Neuron (in vitro differentiated cells): ENCODE results near the gene SPTLC2.

Experiments used
- H2AFZ ChIP-seq: one replicate; pipeline ENCODE4 v1.6.1; 2013; ENCODE audit warnings: low read depth, mild to moderate bottlenecking, inconsistent platforms, low read length, moderate library complexity
- H3K27me3 ChIP-seq: one replicate; pipeline ENCODE4 v1.6.1; 2013; ENCODE audit warnings: low read length; ENCODE audit not compliant: insufficient read depth
- H3K36me3 ChIP-seq: one replicate; pipeline ENCODE4 v1.6.1; 2013; ENCODE audit warnings: low read length; ENCODE audit not compliant: insufficient read depth
- H3K4me1 ChIP-seq: one replicate; pipeline ENCODE4 v1.6.1; 2013; ENCODE audit warnings: low read length; ENCODE audit not compliant: insufficient read depth
- H3K4me3 ChIP-seq: 2 replicates; pipeline ENCODE4 v1.5.1; 2013; ENCODE audit warnings: mild to moderate bottlenecking, low read length, moderate library complexity
- H3K9me3 ChIP-seq: one replicate; pipeline ENCODE4 v1.6.1; 2013; ENCODE audit warnings: low read length

Gene SPTLC2

DNA sequence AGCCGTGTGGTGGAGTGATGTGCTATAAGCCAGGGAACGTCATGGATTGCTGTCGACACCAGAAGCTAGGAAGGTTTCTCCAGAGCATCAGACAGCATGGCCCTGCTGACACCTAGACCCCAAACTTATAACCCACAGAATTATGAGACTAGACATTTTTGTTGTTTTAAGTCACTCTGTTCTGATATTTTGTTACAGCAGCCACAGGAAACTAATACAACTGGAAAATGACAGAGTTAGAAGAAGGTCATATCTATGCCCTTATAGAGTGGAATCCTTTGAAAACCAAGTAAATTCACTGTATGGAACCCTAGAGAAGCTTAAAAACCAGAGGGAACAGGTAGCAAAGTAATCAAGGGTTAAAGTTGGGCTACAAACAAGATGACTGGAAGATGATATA is 42.5 kb downstream of the SPTLC2 start:
- Histone ChIP-seq H3K36me3 (peaks cover 20% of the 10 kb centered on the region), H2AFZ (no peak overlapping the region), H3K27me3 (no peaks in the 10 kb centered on the region)

DNA sequence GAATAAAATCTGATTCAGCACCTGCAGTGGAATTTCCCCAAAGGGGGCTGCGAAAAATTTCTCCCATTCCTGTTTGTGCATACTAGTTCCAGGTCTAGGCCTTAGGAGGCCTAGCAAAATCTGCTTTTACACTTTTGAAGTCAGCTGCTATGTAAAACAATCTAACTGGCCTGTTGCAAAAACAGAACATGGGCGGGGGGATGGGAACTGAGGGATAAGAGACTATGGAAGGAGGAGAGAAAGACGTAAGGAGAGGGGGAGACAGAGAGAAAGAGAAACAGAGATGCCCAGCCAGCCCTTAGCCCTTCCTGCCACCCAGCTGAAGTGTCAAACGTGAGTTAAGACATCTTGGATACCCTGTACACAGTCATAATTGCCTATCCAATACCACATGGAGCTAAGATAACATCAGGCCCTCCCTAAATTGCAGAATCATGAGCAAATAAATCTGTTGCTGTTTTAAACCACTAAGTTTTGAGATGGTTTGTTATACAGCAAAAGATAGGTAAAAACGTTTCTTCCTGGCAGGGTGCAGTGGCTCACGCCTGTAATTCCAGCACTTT is 45.6 kb downstream of the SPTLC2 start:
- H3K36me3 ChIP-seq: peaks cover 9% of the 10 kb centered on the region
- H3K9me3 ChIP-seq: peaks cover 2% of the 10 kb centered on the region
- H3K27me3 ChIP-seq: no peaks in the 10 kb centered on the region
- no peak overlapping the region for H2AFZ ChIP-seq
- no peaks in the 10 kb centered on the region for H3K4me1 ChIP-seq
- H3K4me3 ChIP-seq: no peak overlapping the region

More for the DNA sequence above, 42.5 kb downstream of the SPTLC2 start:
- H3K4me3 ChIP-seq: no peak overlapping the region
- H3K9me3 ChIP-seq: peaks cover 2% of the 10 kb centered on the region
- no peaks in the 10 kb centered on the region for H3K4me1 ChIP-seq

DNA sequence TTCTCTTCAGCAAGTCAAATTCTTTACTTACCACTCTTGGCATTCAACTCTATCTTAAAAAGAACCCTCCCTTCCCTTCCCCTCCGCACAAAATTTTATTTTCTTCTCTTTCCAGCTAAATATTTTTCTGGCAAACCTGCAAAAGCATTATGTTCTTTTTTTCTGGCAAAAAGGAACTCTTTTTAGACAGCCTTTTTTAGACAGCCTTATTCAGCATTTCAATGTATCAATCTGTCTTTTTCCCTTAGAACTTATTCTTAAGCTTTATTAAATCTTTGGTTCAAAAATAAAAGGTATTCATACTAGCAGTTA is 50.5 kb downstream of the SPTLC2 start:
- H3K36me3 ChIP-seq: peaks cover 7% of the 10 kb centered on the region

DNA sequence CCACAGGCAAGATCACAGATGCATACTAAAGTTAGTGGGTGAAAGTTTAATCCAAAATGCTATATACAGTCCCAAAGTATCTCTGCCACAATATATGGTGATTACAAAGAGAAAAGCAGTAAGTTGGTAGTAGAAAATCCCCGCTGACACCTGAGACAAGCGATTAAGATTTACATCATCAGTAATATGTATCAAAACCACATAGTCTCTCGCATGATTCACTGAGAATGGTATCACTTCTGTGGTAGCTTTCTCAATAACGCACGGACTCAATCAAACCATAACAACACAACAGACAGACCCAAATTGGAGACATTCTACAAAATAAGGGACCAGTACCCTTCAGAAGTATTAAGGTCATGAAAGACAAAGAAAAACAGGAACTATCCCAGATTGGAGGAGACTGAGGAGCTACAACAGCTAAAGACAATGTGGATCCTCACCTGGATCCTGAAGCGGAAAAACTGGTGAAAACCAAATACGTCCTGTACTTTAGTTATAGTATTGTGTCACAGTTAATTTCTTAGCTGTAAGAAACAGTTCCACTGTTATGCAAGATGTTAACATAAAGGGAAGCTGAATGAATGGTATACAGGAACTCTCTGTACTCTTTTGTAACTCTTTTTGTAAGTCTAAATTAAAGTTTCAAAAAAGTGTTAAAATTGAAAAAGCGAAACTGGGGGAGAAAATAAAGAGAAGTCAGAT is 51.0 kb downstream of the SPTLC2 start:
- Histone ChIP-seq H3K9me3 (no peaks in the 10 kb centered on the region), H3K4me3 (no peak overlapping the region), H3K4me1 (no peaks in the 10 kb centered on the region), H2AFZ (no peak overlapping the region), H3K27me3 (no peaks in the 10 kb centered on the region), H3K36me3 (peaks cover 9% of the 10 kb centered on the region)

More for the DNA sequence above, 50.5 kb downstream of the SPTLC2 start:
- Histone ChIP-seq H3K4me3 (no peak overlapping the region), H2AFZ (no peak overlapping the region), H3K9me3 (no peaks in the 10 kb centered on the region), H3K27me3 (no peaks in the 10 kb centered on the region), H3K4me1 (no peaks in the 10 kb centered on the region)

DNA sequence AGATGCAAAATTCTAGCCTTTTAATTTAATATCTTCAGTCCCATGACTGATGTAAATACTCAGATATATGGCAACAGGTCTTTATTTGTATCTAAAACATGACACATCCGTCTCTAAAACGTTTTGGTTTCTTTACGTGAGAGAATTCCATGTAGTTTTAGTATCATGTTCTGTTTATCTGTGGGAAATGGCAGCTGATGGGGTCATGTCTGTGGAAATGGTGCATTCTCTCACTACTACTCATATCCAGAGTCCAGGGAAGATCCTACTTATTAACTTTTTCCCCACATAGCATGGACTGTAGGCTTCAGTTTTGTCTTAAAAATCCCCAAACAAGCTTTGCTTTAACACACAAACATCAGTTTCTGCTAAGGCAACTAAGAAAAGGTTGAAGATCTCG is 53.8 kb downstream of the SPTLC2 start:
- peaks cover 5% of the 10 kb centered on the region for H3K36me3 ChIP-seq
- H3K4me1 ChIP-seq: no peaks in the 10 kb centered on the region
- H3K4me3 ChIP-seq: no peak overlapping the region
- no peak overlapping the region for H2AFZ ChIP-seq
- no peaks in the 10 kb centered on the region for H3K27me3 ChIP-seq
- no peaks in the 10 kb centered on the region for H3K9me3 ChIP-seq

DNA sequence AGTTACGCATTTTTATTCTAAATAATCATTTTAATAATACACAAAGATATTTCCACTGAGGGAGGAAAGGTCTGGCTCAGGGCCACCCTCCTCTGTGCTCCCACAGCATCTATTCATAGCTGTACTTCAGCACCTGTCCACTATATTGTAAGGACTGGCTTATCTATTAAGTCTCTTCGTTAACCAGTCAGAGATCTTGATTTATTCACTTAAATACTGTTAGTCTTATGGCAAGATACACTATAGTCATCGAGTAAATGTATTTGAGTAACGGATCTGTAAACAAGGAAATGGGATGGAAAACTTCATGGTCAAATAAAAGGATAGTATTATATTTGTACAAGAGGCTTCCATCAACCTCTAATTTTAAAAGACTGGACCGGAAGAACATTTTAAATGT is 54.6 kb downstream of the SPTLC2 start:
- no peaks in the 10 kb centered on the region for H3K4me1 ChIP-seq
- no peaks in the 10 kb centered on the region for H3K9me3 ChIP-seq
- no peak overlapping the region for H3K4me3 ChIP-seq
- no peak overlapping the region for H2AFZ ChIP-seq
- no peaks in the 10 kb centered on the region for H3K27me3 ChIP-seq
- peaks cover 8% of the 10 kb centered on the region for H3K36me3 ChIP-seq

DNA sequence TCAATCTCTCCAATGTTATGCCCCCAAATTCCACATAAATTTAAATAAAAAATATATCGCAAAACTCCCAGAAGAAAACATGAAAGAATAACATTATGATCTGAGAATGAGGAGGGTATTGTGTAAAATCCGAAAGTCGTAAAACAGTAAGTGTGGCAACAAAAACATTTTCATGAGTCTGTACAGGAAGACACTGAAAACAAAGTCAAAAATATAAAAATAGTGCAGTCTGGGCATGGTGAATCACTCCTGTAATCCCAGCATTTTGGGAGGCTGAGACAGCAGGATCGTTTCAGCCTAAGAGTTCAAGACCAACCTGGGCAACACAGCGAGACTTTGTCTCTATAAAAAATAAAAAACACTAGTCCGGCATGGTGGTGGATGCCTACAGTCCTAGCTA is 57.1 kb downstream of the SPTLC2 start:
- Histone ChIP-seq H2AFZ (no peak overlapping the region), H3K27me3 (no peaks in the 10 kb centered on the region), H3K36me3 (peaks cover 16% of the 10 kb centered on the region), H3K9me3 (no peaks in the 10 kb centered on the region), H3K4me3 (no peak overlapping the region), H3K4me1 (no peaks in the 10 kb centered on the region)

DNA sequence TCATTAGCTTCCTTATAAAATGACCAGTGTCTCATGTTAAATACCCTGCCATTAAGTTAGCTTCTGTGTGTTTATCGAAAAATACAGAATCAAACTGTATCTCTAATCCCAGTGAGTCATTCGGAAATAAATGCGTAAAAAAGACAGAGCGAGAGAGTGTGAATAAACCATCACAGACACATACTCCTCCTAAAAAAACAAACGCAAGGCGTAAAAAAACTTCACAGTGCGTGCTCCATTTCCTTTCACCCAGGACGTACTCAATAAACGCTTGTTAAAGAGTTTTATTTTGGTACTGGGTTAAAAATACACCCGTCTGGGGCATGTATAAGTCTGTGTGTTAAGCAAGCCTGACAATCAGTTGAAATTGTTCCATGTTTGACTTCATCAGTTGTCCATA is 59.0 kb downstream of the SPTLC2 start:
- no peaks in the 10 kb centered on the region for H3K9me3 ChIP-seq
- H3K4me3 ChIP-seq: no peak overlapping the region
- peaks cover 16% of the 10 kb centered on the region for H3K36me3 ChIP-seq
- H2AFZ ChIP-seq: no peak overlapping the region
- no peaks in the 10 kb centered on the region for H3K4me1 ChIP-seq
- no peaks in the 10 kb centered on the region for H3K27me3 ChIP-seq

DNA sequence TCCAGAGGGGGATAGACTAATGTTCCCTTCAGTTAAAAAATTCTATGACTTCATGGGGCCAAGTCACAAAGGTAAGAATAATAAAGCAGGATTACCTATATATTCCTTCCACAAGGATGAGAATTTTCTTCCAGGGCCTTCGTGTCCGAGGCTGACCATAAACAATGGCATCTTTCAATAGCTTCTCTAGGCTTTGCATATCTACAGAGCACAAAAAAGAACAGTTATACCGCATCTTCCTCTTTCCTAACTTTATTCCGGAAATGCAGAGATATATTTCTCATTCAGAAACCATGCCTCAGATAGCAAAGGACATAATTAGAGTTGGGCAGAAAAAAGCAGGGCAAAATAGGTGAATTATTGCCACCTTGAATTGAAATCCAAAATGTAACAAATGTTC is 59.5 kb downstream of the SPTLC2 start:
- Histone ChIP-seq H3K4me3 (no peak overlapping the region), H3K27me3 (no peaks in the 10 kb centered on the region), H3K36me3 (peaks cover 16% of the 10 kb centered on the region), H3K4me1 (no peaks in the 10 kb centered on the region), H2AFZ (no peak overlapping the region), H3K9me3 (no peaks in the 10 kb centered on the region)

DNA sequence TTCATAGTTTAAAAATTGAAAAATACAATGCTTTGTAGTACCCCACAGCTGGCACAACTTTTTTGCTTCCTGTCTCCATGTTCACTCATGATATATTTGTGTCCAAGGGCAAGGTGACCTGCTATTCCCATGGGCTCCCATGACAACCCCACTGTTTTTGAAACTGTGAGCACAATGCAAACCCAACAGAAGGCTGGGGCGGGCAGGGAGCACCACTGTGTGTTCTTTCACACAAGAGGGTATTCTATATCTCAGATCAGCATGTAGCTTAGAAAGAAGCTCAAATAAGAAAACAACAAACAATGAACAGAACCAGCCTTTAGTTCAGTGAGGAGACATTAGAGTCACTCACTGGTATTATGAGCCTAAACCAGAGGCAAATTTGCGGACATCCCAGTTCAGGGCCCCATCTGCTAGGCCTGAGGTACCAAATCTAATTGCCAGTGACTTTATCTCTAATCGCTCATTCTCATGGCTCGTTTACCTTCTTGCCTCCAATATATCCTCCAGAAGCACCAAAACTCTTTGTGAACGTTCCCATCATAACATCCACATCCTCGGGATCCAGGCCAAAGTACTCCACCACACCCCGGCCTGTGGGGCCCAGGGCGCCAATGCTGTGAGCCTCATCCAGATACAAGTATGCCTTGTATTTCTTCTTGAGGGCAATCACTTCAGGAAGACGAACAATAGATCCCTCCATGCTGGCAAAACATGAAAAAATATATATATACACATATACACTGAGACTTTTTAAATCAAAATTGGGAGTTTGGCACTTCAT is 61.4 kb downstream of the SPTLC2 start:
- H3K4me1 ChIP-seq: no peaks in the 10 kb centered on the region
- H2AFZ ChIP-seq: no peak overlapping the region
- H3K27me3 ChIP-seq: no peaks in the 10 kb centered on the region
- no peak overlapping the region for H3K4me3 ChIP-seq
- H3K9me3 ChIP-seq: no peaks in the 10 kb centered on the region
- H3K36me3 ChIP-seq: peaks cover 16% of the 10 kb centered on the region

DNA sequence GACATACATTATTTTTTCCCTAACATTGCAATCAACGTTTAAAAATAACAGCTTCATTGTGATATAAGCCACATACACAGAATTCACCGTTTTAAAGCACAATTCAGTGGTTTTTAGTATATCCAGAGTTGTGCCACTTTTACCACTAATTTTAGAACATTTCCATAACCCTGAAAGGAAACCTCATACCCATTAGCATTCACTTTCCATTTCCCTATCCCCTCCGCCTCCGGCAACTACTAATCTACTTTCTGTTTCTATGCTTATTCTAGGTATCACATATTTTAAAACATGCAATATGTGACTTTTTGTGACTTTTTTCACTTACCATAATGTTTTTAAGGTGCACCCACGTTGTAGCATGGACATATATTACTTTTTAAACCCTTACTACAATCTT is 62.2 kb downstream of the SPTLC2 start:
- H3K4me1 ChIP-seq: peaks cover 4% of the 10 kb centered on the region
- peaks cover 13% of the 10 kb centered on the region for H3K36me3 ChIP-seq

DNA sequence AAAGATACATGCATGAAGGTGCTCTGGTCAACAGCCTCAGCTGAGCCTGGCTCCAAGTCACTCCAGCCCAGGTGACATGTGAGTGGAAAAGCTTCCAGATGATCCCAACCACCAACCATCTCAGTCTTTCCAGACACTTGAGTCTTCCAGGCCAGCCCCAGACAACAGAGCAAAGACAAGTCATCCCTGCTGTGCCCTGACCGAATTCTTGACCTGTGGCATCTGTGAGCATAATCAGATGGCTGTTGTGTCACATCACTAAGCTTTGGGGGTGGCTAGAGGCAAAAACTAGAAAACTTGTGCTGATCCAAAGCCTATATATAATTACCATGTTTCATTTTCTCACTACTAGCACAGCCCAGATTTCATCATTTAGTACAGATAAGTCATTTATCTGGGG is 67.0 kb downstream of the SPTLC2 start:
- no peaks in the 10 kb centered on the region for H3K9me3 ChIP-seq
- H3K4me1 ChIP-seq: peaks cover 8% of the 10 kb centered on the region
- no peak overlapping the region for H2AFZ ChIP-seq
- H3K27me3 ChIP-seq: no peaks in the 10 kb centered on the region
- H3K4me3 ChIP-seq: no peak overlapping the region
- peaks cover 17% of the 10 kb centered on the region for H3K36me3 ChIP-seq

More for the DNA sequence above, 62.2 kb downstream of the SPTLC2 start:
- H3K27me3 ChIP-seq: no peaks in the 10 kb centered on the region
- H3K9me3 ChIP-seq: no peaks in the 10 kb centered on the region
- H2AFZ ChIP-seq: no peak overlapping the region
- H3K4me3 ChIP-seq: no peak overlapping the region

DNA sequence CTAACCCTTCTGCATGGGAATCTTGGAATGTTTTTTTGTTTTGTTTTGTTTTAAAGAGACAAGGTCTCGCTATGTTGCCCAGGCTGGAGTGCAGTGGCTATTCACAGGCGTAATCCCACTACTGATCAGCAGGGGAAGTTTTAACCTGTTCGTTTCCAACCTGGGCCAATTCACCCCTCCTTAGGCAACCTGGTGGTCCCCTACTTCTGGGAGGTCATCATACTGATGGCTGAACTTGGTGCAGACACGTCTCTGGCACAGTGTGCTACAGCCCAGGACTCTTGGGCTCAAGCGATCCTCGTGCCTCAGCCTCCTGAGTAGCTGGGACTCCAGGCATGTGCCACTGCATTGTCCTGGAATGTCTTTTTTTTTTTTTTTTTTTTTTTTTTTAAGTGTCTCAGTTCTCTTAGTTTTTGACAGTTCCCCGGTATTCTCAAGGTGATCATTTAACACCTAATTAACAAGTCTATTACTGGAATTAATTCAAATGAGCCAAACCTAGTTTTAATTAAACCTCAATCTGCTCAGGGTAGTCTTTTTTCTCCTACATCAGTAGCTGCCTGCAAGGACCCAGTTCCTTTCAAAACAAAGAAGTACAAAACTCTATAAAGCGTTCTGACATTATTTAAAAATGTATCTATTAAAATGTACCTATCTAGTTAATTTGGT is 68.8 kb downstream of the SPTLC2 start:
- H3K4me3 ChIP-seq: no peak overlapping the region
- H3K27me3 ChIP-seq: no peaks in the 10 kb centered on the region
- H3K9me3 ChIP-seq: no peaks in the 10 kb centered on the region
- peaks cover 17% of the 10 kb centered on the region for H3K36me3 ChIP-seq
- H2AFZ ChIP-seq: no peak overlapping the region
- peaks cover 8% of the 10 kb centered on the region for H3K4me1 ChIP-seq
